Sigmoid colon (tissue), 7 donors: ENCODE results near the gene FANCC. TPM values are rescaled to one million over a fixed set of nuclear protein-coding genes. Genes with fewer than 3 reads are reported as not detected.

Experiments
- DNase-seq: peaks from one replicate; pipeline ENCODE4 v3.0.0-alpha.2; 2019
- H3K27ac ChIP-seq, 4 donors: fragments of 200-600 bp; sonication (generic); one replicate each; pipeline ENCODE4 v1.5.1; 2016 to 2019; ENCODE audit warnings: mild to moderate bottlenecking in 1 of 4
- H3K27me3 ChIP-seq, 3 donors: fragments of 200-600 bp; sonication (generic); one replicate each; pipeline ENCODE4 v1.5.1; 2019; ENCODE audit warnings: mild to moderate bottlenecking in 1 of 3
- H3K36me3 ChIP-seq, 4 donors: fragments of 200-600 bp; sonication (generic); one replicate each; pipeline ENCODE4 v1.5.1; 2016 to 2019
- H3K4me1 ChIP-seq, 4 donors: fragments of 200-600 bp; sonication (generic); one replicate each; pipeline ENCODE4 v1.5.1; 2017 to 2019
- H3K4me3 ChIP-seq, 4 donors: fragments of 200-600 bp; sonication (generic); one replicate each; pipeline ENCODE4 v1.5.1; 2017 to 2019; ENCODE audit warnings: mild to moderate bottlenecking in 2 of 4, moderate library complexity in 1 of 4
- H3K9me3 ChIP-seq, 4 donors: fragments of 200-600 bp in 3 of 4; sonication (generic) in 3 of 4; one replicate each; pipeline versions ENCODE4 v1.5.1 to v1.6.1; 2013 to 2019
- EP300 ChIP-seq, 4 donors: sonication (generic); formaldehyde crosslinking; IDR thresholded peaks; one replicate each; pipeline ENCODE4 v1.6.1; 2017; ENCODE audit warnings: antibody characterized with exemption in 4 of 4
- POLR2A ChIP-seq, 2 donors: fragments of 450-650 bp; IDR thresholded peaks; one replicate each; pipeline ENCODE4 v1.6.1; 2016; ENCODE audit warnings: antibody characterized with exemption in 2 of 2, mild to moderate bottlenecking in 2 of 2, moderate library complexity in 2 of 2
- POLR2AphosphoS5 ChIP-seq, 4 donors: sonication (generic); formaldehyde crosslinking; IDR thresholded peaks; one replicate each; pipeline ENCODE4 v1.6.1; 2017; ENCODE audit warnings: antibody characterized with exemption in 4 of 4
- WGBS, 2 donors: extraction: QIAGEN DNeasy Blood & Tissue Kit; methylation state at CpG; one replicate each; pipeline ENCODE4 v1.1.7; 2013; 5-methylcytosine and 5-hydroxymethylcytosine counted together
- intact Hi-C: fragments of 100-400 bp; cut with DNase I; formaldehyde crosslinking; loops from one replicate; pipeline ENCODE4 v1.15.1; 2023
- polyA plus RNA-seq, 3 donors: library from polyadenylated mRNA; stranded (reverse); fragments of 200-250 nt; gene quantifications; one replicate each; pipeline ENCODE4 v1.2.3, GENCODE V29; 2013
- total RNA-seq, 4 donors: library from RNA; depleted of rRNA; stranded (reverse); fragments of >200 nt; gene quantifications; one replicate each; pipeline ENCODE4 v1.1.0, GENCODE V29; 2016
- TF ChIP-seq, protein P1 (sequence below), 4 experiments: fragments of 450-650 bp in 3 of 4; fragments of 200-600 bp in 1 of 4; IDR thresholded peaks; one replicate each; pipeline ENCODE4 v1.5.1; 2016 to 2019; ENCODE audit warnings: antibody characterized with exemption in 4 of 4, mild to moderate bottlenecking in 3 of 4, moderate library complexity in 2 of 4
- donor health status: healthy with polysubstance abuse.
- donor health status: Bipolar disorder and iron deficiency.
- donor health status: healthy.

FANCC gene
- total and polyA plus RNA-seq, 7 donors = 2.4 to 10.6 (median 5.3) TPM

DNA sequence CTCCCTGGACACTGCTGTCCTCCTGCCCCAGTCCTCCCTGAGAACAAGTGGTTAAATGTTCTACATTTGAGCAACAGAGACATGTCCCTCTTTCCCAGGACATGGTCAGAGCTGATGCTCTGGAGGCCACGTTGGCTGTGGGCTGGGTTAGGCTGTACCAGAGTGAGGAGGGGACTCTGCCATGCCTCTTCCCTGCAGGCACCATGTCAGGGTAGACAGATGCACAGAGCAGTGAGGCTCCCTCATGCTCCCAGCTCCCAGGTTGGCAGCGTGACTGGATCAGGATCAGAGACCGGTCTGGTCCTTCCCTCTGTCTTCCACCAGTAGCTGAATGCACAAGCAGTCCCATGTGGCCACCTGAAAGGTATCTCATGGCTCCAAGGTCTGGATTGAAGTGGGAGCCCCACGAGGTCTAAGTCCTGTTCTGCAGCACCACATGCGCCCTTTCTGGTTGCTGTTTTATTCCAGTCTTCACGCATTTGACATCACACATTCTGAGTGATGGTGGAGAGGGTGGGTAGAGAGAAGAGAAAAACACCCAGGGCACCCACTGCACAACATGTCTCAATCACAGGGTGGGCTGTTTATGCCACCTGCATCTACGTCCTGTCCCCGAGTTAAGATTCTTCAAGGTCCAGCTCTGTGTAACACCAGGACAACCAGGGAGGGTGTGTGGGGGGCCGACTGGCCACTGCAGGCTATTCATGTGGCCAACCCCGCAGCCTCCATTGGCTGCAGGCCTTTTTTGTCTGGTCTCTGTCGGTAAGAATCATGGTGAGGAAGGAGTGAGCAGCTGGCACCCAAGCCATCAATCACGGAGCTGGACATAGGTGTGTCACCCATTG is 204.9 kb downstream of the FANCC start:
- intact Hi-C loops = no loop called here
- Histone ChIP-seq H3K9me3 (no peaks in the 10 kb centered on the region), H3K27me3 (no peaks in the 10 kb centered on the region), H3K36me3 (peaks cover 0 to 52% (median 6%) of the 10 kb centered on the region in 4 donors), H3K4me1 (peaks cover 0 to 23% (median 19%) of the 10 kb centered on the region in 4 donors), H3K27ac (no peak overlapping the region), H3K4me3 (no peak overlapping the region)
- TF ChIP-seq POLR2AphosphoS5 (IDR thresholded peaks at IDR 0.05) (peak in 2 of 4 donors; percentile 9 to 44), POLR2A (IDR thresholded peaks at IDR 0.05) (no peak), EP300 (IDR thresholded peaks at IDR 0.05) (no peak)
- TF ChIP-seq, protein P1, sequence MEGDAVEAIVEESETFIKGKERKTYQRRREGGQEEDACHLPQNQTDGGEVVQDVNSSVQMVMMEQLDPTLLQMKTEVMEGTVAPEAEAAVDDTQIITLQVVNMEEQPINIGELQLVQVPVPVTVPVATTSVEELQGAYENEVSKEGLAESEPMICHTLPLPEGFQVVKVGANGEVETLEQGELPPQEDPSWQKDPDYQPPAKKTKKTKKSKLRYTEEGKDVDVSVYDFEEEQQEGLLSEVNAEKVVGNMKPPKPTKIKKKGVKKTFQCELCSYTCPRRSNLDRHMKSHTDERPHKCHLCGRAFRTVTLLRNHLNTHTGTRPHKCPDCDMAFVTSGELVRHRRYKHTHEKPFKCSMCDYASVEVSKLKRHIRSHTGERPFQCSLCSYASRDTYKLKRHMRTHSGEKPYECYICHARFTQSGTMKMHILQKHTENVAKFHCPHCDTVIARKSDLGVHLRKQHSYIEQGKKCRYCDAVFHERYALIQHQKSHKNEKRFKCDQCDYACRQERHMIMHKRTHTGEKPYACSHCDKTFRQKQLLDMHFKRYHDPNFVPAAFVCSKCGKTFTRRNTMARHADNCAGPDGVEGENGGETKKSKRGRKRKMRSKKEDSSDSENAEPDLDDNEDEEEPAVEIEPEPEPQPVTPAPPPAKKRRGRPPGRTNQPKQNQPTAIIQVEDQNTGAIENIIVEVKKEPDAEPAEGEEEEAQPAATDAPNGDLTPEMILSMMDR (IDR thresholded peaks at IDR 0.05) = no peak
- DNase-seq = peak; percentile 56
- 95% methylated on average over 12 of the region's 12 CpGs for WGBS, 2 donors

DNA sequence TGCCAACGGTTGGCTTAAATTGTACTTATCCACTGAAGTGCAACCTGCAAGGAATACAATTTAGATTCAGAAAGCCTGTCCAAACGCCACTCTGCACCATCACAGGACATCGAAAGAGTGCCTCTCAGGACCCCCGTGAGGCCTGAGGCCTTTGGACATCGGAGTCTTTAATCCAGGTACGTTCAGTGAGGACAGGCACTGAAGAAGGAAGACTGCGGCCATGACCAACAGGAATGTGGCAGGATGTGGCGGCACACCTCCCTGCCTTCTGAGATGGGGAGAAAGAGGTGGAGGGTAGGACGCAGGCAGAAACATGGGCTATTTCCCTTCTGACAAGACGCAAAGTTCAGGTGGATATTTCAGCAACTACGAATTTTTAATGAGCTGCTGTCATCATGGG is 205.8 kb downstream of the FANCC start:
- Histone ChIP-seq H3K9me3 (no peaks in the 10 kb centered on the region), H3K4me1 (peaks cover 0 to 30% (median 21%) of the 10 kb centered on the region in 4 donors), H3K27ac (no peak overlapping the region), H3K4me3 (no peak overlapping the region), H3K36me3 (peaks cover 0 to 58% (median 8%) of the 10 kb centered on the region in 4 donors), H3K27me3 (no peaks in the 10 kb centered on the region)
- peak; percentile 52 for DNase-seq
- TF ChIP-seq POLR2AphosphoS5 (IDR thresholded peaks at IDR 0.05) (no peak), EP300 (IDR thresholded peaks at IDR 0.05) (no peak), POLR2A (IDR thresholded peaks at IDR 0.05) (no peak)
- TF ChIP-seq, protein P1 (IDR thresholded peaks at IDR 0.05) = no peak
- WGBS, 2 donors = 96 to 97% methylated on average over 11 of the region's 11 CpGs
- intact Hi-C loops = no loop called here

DNA sequence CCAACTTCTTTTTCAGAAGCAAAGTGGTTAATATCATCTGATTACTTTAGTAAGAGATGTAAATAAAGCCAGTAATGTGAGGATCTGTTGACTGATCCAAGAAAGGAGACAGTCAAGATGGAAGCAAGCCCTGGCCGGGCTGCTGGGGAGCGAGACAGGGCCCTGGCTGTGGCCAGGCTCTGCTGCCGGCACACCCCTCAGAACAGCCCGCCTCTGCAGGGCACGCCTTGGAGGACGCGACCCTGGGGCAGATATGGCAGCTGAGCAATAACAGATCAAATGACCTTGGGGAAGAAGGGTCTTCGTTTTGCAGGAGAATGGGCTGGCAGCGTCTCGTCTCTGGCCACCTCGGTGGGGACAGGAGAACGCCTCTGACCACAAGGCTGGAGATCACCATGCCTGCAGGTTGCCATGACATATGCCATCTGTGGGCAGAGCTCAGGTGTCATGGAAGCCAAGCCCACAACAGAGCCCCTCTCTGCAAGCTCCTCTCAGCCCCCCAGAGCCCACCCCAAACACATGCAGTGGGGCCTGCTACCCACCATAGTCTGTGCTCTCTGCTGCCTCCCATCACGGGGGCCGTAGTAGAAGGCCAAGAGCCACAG is 206.5 kb downstream of the FANCC start:
- no peaks in the 10 kb centered on the region for H3K9me3 ChIP-seq
- peak; percentile 58 for DNase-seq
- TF ChIP-seq, protein P1 (IDR thresholded peaks at IDR 0.05) = no peak
- TF ChIP-seq POLR2AphosphoS5 (IDR thresholded peaks at IDR 0.05) (no peak), POLR2A (IDR thresholded peaks at IDR 0.05) (no peak), EP300 (IDR thresholded peaks at IDR 0.05) (no peak)
- no peak overlapping the region for H3K4me3 ChIP-seq
- no peaks in the 10 kb centered on the region for H3K27me3 ChIP-seq
- 85 to 91% methylated on average over 14 of the region's 14 CpGs for WGBS, 2 donors
- peaks cover 0 to 28% (median 18%) of the 10 kb centered on the region in 4 donors for H3K4me1 ChIP-seq
- peaks cover 0 to 63% (median 10%) of the 10 kb centered on the region in 4 donors for H3K36me3 ChIP-seq
- no peak overlapping the region for H3K27ac ChIP-seq
- intact Hi-C loops = no loop called here

DNA sequence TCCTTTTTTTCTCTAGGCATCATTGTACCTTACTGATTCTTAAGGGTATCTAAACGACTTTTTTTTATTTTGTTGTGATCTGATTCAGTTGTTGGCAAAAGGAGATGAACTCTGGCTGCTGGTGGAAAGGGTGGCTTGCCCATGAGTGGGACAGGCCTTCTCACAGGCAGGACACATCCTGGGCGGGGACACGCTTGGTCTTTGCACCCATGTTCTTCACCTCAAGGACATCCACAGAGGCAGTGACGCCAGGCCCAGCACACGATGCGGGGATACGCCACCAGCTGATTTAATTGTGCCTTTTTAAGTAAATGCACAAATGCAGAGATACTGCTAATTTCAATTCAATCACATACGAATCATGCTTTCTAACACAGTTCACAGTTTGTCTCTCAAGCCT is 208.1 kb downstream of the FANCC start:
- Histone ChIP-seq H3K4me3 (no peak overlapping the region), H3K27me3 (no peaks in the 10 kb centered on the region), H3K36me3 (peaks cover 0 to 63% (median 10%) of the 10 kb centered on the region in 4 donors), H3K9me3 (no peaks in the 10 kb centered on the region), H3K4me1 (peaks cover 0 to 35% (median 22%) of the 10 kb centered on the region in 4 donors), H3K27ac (peak overlapping the region in 1 of 4 donors; percentile 25)
- DNase-seq = peak; percentile 58
- no peak for TF ChIP-seq EP300 (IDR thresholded peaks at IDR 0.05)
- TF ChIP-seq, protein P1 (IDR thresholded peaks at IDR 0.05) = no peak
- TF ChIP-seq POLR2AphosphoS5 (IDR thresholded peaks at IDR 0.05) = no peak
- 84 to 91% methylated on average over 8 of the region's 8 CpGs for WGBS, 2 donors
- intact Hi-C loops = no loop called here
